NCI-H69 (cell line): ENCODE data around the gene KRTAP5-3.
"Not testable (repeated sequence)": the region's sequence is repeated elsewhere in the genome, so short reads cannot be mapped to it uniquely, and the experiment has no call there.

ENCODE experiments used
- DNase-seq: peaks from one replicate; lab custom pipeline; 2025; lab: John Stamatoyannopoulos, UW

KRTAP5-3 gene

GRCh38 chr11:1582909-1583308 lies 25.4 kb downstream of the KRTAP5-3 start:
- not testable (repeated sequence) for DNase-seq

GRCh38 chr11:1581976-1582375 lies 26.3 kb downstream of the KRTAP5-3 start:
- no peak for DNase-seq

- DNase-seq, result no peak
Observed at GRCh38 chr11:1576825-1577224, 31.4 kb downstream of the KRTAP5-3 start.

- DNase-seq, result not testable (repeated sequence)
Observed at GRCh38 chr11:1575756-1576155, 32.5 kb downstream of the KRTAP5-3 start.

- no peak for DNase-seq
Observed at GRCh38 chr11:1574933-1575242, 33.4 kb downstream of the KRTAP5-3 start.

GRCh38 chr11:1574238-1574932 lies 33.9 kb downstream of the KRTAP5-3 start:
- peak; percentile 86 for DNase-seq

- DNase-seq, result peak; percentile 90
Observed at GRCh38 chr11:1573903-1574237, 34.4 kb downstream of the KRTAP5-3 start.

GRCh38 chr11:1573077-1573902 lies 35.0 kb downstream of the KRTAP5-3 start:
- DNase-seq, result peak; percentile 84

- peak; percentile 97 for DNase-seq
Observed at GRCh38 chr11:1572197-1573076, 35.8 kb downstream of the KRTAP5-3 start, which contains the start of gene DUSP8. TSS of gene DUSP8 (minus strand) at chr11:1572271. CDS start at chr11:1565826, 6,445 bp downstream.

GRCh38 chr11:1571760-1572196 lies 36.5 kb downstream of the KRTAP5-3 start:
- DNase-seq, result no peak

- DNase-seq, result peak; percentile 75
Observed at GRCh38 chr11:1570896-1571759, 37.1 kb downstream of the KRTAP5-3 start.

GRCh38 chr11:1570531-1570895 lies 37.8 kb downstream of the KRTAP5-3 start:
- peak; percentile 55 for DNase-seq

GRCh38 chr11:1570001-1570453 lies 38.2 kb downstream of the KRTAP5-3 start:
- DNase-seq, result no peak

- DNase-seq, result peak; percentile 23
Observed at GRCh38 chr11:1569251-1569780, 38.9 kb downstream of the KRTAP5-3 start.

GRCh38 chr11:1568441-1568911 lies 39.8 kb downstream of the KRTAP5-3 start:
- peak; percentile 61 for DNase-seq

- DNase-seq, result no peak
Observed at GRCh38 chr11:1567721-1568100, 40.6 kb downstream of the KRTAP5-3 start.

- no peak for DNase-seq
Observed at GRCh38 chr11:1567052-1567720, 41.1 kb downstream of the KRTAP5-3 start.

- no peak for DNase-seq
Observed at GRCh38 chr11:1566381-1567051, 41.7 kb downstream of the KRTAP5-3 start.

GRCh38 chr11:1565904-1566247 lies 42.4 kb downstream of the KRTAP5-3 start:
- no peak for DNase-seq
